T-helper 1 cell treated with Interleukin-12 subunit alpha and Interleukin-12 subunit beta and Interleukin-4 antibody, amounts not matched to agents 30 ng/mL and 1 ng/mL, for 36 hours (primary cell): Measurements from ENCODE around the gene AFDN. TPM values are rescaled to one million over a fixed set of nuclear protein-coding genes. Genes with fewer than 3 reads are reported as not detected.

ENCODE experiments used
- intact Hi-C: fragments of 100-400 bp; cut with micrococcal nuclease; formaldehyde crosslinking; loops from one replicate; pipeline ENCODE4 v1.15.1; 2024
- total RNA-seq: library from RNA; stranded (reverse); gene quantifications from 2 replicates; pipeline ENCODE4 v1.2.3, GENCODE V29; 2022

AFDN gene
- total RNA-seq, 1 donor from 2014 or later = 77.7 TPM

DNA sequence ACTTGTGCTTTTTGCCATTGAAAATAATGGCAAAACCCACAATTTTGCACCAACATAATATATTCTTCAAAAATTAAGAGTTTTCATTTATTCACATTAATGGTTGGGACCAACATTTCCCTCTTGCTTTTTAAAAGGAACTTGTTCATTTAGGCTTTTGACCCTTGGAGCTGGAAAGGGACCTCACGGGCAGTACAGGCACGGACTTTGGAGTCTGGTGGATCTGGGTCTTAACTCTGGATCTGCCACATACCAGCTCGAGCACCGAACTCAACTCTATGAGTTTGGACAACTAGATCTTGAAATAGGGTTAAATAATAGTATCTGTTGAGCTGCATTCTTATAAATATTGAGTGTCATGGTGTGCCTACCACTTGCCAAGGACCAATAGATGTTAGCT lies 37.2 kb downstream of the AFDN start:
- intact Hi-C loops = no loop called here

DNA sequence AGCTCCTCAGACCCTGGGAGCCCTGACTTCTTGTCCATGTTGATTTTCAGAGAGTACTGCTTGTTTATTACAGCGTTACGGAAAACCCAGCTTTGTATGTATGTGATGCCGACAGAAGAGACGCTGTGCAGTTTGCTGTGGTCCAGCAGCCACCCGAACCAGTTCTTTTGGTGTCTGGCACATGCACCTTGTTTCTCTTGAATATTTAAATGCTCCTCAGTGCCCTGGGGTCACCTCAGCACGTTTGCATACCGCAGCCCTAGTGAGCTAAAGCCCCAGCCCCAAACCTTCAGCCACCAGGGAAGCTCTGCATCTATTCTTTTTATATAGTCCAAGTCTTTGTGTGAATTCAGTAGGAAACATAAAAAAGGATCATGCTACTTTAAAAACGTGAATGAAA lies 39.9 kb downstream of the AFDN start:
- intact Hi-C loops = no loop called here

DNA sequence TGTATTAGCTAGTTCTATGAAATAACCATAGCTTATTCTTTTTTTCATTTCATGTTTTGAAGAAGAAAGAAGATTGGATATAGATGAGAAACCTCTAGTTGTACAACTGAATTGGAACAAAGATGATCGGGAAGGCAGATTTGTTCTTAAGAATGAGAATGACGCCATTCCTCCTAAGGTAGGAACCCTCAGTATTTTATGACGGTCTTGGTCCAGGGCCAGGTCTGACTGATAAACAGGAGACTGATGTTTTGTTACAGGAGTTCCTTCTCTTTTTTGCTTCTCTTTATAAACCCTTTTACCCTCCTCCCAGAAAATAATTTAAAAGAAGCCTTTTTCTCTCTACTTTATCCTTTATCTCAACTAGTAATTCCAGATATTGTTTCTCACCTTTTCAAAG lies 43.6 kb downstream of the AFDN start:
- intact Hi-C loops = no loop called here

DNA sequence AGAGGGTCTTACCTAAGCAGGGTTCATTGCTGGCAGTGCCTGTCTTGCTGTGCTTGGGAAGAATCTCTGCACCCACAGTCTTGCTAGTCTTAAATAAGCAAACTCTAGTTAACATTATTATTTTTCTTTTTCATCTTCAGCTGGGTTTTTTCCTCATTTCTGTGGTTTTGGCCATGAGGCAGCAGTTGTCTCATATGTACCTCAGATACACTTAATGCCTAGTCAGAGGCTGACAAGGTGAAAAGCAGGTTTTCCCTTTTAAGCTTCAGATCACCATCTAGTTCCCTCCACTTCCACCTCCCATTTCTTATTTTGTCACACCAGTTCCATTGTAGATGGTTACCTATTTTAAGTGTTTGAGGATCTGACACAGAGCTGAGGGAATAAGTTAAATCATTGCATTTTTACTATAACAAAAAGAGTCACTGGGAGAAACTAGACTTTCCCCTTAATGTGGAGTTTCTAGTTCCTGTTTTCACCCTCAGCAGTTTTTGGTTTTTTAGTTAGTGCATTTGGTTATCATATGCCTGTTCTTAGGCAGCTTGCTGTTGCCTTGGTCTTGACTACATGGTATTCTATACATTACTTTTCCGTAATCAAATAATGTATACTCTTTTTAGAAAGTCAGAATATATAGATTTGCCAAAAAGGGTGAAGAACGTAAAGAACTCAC lies 46.0 kb downstream of the AFDN start:
- intact Hi-C loops = no loop called here

DNA sequence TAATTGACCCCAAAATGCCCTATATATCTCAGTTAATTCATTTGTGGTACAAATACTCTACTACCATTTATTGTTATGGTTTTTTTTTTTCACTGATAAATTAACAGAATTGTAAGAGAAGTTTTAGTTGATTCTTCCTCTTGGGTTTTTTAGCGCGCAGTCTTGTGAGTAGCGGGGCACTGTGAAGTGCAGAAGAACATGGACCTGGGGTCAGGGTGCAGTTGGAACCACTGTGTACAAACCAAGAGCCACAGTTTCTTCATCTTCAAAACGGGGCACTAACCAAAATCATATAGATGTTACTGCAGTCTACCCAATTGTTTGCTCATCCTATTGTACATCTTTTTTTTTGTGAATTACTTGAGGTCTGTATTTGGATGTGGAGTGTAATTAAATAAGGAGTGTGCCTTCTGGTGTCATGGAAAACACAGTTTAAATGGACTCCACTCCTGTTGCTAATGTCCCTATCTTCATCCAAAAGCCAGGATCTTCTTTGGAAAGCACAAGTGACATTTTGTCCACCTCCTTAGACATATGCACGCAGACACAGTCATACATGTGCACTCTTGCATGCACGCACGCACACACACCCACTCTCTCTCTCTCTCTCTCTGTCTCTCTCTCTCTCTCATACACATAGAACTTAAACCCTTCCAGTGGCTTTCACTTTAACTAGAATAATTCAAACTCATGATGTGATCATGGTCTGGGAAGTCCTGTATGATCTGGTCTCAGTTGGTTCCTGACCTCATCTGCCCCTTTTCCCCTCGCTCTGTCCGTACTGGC lies 51.5 kb downstream of the AFDN start:
- intact Hi-C loops = no loop called here

DNA sequence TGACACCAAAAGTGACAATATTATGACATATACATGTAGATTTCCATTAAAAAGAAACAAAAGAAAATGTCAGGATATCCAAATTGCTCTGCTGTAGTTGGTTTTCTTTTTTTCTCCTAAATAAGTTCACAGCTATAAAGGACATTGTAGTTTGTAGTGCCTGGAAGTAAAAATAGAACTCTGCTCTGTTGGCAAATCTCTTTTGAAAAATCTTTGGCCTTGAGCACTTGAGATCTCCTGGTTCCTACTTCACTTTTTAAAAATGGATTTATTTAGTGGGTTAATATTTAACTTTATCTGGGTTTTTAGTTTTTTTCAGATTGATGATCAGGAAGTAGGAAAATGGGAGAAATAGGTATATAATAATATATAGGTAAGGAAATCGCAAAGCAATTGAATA lies 52.9 kb downstream of the AFDN start:
- intact Hi-C loops = no loop called here

DNA sequence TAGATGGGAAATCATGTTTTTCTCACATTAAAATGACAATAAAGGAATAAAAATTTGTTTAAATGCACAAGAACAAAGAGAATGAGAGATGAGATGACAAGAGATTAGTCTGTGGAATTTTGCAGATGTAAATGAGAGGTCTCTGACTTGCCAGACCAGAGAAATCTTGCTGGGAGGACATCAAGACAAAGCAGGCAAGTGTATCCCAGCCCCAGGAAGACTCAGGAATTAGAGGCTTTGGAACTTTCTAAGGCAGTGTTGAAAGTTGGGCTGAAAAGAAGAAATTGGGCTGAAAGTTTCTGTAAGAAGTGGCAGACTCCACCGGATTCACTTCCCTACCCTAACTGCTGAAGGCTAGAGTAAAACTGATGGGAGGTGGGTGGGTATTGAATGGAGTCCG lies 54.6 kb downstream of the AFDN start:
- intact Hi-C loops = no loop called here

DNA sequence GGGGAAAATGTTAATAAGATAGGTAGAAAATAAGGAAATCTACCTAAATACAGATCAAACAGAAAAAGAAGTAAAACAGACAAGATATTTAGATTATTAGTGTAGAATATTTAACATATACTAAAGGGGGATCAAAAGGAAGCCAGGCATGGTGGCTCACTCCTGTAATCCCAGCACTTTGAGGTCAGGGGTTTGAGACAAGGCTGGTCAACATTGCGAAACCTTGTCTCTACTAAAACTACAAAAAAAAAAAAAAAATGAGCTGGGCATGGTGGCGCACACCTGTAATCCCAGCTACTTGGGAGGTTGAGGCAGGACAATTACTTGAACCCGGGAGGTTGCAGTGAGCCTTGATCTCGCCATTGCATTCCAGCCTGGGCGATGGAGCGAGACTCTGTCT lies 55.5 kb downstream of the AFDN start:
- intact Hi-C loops = no loop called here

DNA sequence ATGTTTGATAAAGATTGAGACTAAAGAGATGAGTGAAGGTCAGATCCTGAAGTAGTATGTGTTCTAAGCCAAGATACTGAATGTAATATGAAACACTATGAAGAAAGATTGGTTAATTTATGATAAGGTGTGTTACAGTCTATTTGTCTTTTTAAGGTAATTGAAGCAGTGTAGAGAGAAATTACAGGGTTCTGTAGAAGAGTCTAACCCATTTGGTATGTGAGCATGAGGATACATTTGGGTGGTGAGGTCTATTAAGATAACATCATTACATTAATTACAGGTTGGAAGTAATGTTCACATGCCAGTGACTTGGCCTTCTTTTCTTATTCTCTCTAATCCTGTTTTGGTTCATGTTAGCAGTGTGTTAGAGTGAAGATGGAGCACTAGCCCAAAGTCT lies 61.4 kb downstream of the AFDN start:
- intact Hi-C loops = no loop called here

DNA sequence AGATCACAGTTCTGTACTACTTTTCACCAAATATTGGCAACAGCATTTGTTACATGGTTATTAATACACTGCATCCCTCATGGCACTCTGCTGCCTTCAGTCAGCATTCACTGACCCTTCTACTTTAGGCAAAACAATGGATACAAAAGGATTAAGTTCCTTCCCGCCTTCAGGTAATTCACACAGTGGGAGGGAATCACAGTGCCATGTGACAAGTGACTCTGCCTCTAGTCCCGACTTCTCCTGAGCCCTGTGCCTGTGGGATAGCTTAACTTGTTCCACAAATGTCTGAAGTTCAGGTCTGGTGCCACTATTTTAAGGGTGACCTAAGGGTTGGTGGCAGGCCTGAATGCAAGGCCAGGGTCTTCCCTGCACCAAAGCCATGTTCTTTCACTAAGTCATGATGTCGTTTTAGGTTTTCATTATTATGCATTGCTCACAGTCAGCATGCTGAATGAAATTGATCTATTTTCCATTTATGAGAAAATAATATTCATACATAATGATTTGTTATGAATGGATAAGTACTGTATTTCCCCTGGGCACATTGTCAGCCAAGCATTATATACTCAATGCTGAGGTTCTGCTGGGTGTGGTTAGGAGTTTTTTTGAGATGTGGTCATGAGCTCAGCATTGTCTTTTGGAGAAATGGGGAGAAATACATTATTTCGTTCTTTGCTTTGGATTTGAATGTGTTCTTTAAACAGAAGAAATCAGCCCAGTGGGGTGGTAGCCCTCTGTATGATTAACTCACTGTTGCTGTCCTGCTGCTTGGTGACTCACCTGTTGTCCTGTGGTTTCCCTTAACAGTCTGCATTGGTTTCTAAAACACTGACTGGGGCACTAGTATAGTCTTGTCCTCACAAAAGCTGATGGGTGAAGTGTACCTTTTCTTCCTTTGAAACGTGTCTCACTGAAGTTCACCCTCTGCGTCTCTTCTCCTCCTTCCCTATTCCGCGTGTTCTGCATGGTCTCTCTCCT lies 66.4 kb downstream of the AFDN start:
- intact Hi-C loops = loop anchor here (10.0 kb wide), 1 partner anchor 678 kb away; no protein-coding TSS in a partner anchor

DNA sequence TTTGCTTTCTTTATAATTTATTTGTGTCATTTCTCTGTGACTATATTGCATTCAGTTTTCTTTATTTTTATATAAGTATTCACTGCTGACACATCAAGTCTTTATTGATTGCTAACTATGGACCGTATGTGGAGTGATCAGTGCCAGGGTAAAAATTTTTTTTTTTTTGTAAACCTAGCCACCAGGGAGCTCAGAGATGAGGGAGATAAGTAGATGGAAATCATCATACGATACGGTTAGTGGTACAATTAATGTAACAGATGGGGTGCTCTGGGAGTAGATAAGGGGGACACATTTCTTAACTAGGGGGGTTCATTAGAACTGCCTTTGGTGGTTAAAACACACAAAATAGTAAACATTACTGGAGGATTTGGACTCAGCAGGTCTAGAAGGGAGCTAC lies 68.3 kb downstream of the AFDN start:
- intact Hi-C loops = loop anchor here (5.0 to 10.0 kb wide), 2 partner anchors 188 to 680 kb away; no protein-coding TSS in a partner anchor

DNA sequence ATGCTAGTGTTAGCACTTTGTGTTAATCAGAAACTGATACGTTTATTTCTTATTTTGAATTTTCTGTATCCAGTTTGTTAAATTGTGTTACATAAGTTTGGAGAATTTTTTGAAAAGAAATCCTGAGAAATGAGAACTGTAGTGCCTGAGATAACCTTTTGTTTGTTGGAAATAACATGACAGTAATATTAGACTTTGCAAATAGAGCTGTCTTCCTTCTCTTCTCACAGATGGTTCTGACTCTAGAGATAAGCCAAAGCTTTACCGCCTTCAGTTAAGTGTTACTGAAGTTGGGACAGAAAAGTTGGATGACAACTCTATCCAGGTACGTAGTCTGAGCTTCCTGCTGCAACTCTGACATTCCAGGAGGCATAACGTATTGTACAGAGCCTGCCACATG lies 69.9 kb downstream of the AFDN start:
- intact Hi-C loops = loop anchor here (5.0 to 10.0 kb wide), 2 partner anchors 189 to 682 kb away; no protein-coding TSS in a partner anchor

DNA sequence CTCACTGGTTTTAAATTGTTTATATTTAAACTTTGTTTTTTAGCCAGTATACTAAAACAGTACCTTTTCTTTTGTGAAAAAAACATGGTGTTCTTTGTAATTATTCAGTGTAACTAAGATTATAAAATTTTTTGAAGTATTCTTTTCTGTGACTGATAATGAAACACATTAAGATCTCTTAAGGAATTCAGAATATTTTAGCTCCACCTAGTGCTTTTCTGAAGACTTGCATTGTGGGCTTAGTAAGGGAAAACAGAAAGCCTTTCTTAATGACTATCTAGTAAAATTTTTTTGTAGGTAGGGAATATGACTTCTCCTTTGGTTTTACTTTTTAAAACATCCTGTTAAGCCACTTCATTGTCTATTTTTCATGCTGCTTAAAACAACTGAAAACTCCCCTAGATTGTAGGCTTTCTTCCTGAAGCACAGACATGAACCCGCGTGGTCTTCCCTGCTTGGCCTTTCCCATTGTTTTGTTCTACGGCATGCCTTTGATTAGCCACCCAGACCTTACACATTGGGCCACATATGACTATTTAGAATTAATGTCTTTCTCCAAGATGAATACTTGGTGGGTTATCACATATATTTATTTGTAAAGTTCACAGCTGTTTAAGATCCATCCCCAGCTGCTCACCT lies 72.1 kb downstream of the AFDN start:
- intact Hi-C loops = loop anchor here (1.0 to 10.0 kb wide), 7 partner anchors 66 to 684 kb away; partner anchors contain the start of gene AFDN

DNA sequence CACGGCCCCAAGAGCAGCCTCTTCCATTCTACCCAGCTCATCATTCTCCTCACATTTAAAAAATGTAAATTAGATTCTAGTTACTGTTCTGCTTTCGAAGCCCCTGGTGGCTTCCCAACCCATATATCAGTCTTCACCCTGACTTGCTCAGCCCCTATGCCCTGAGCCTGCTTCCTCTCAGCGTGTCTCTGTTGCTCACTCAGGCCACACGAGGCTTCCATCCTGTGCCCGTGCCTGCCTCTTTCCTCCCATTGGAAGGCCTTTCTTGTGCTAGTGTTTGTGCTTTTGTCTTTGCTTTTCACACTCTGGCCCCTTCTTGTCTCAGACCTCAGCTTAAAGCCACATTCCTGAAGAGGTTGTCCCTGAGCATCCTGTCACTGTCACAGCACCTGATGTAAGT lies 78.1 kb downstream of the AFDN start:
- intact Hi-C loops = no loop called here

DNA sequence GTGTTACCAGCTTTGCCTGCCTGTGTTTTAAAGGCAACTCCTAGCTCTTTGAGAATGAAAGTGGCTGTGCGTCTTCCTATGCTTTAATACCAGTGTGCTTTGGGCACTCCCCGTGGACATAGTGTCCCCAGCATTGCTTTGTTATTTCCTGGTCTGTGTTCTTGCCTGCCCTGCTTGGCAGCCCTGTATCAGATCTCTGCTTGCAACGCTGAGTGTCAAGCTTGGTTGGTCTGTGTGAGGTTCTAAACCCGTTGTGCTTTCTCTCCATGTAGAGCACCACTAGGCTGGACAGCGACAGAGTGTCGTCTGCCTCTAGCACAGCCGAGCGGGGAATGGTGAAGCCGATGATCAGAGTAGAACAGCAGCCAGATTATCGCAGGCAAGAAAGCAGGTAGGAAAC lies 80.2 kb downstream of the AFDN start:
- intact Hi-C loops = no loop called here

DNA sequence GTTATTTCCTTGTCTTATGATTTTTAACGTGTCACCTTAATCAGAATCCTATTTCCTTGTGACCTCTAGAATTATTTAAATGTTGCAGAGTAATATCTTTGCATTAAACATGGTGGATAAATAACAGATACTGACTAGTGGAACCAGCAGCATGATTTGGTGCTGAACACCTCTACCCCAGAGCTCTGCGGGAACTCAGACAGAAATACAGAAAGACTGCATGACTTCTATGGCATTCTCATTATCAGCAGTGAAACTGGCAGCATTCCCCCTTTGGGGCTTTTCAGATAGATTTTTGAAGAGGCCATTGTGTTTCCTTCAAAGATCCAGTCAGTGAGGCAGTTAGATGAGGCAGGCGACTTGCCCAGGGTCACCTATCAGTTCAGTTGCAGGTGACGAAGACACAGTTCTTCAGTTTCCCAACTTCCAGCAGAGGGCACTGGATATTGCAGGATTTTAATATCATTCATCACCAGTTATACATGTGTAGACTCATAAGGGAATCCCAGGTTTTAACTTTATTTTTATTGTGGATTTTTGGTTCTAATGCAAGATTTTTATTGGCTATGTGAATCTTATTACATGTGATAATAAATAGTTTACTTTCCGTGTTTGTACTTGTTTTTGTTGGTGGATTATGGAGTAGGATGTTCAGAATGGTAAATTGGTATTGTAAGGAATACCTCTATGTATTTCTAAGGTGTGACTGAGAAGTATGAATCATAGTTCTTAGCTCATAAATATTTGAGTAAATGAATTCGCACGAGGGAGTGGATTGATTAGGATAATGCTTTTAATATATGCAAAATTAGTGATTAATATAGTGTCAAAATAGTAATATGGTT lies 81.3 kb downstream of the AFDN start:
- intact Hi-C loops = loop anchor here (2.0 kb wide), 1 partner anchor 977 kb away; no protein-coding TSS in a partner anchor

DNA sequence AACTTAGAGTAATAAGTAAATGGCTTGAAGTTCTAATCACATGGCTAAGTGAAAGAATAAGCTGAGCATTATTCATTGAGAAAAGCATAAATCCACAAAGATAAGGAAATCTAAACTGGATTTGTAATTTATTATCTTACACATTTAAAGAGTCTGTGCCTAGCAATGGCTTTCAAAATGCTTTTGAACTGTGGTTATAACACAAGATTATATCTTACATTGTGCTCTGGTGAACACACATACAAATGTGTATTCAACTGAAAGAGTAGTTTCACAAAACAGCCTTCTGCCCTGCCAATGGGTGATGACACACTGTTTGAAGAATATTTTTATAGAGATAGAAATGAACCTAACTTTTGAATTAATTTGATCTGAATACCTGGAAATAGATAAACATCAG lies 83.3 kb downstream of the AFDN start:
- intact Hi-C loops = no loop called here

DNA sequence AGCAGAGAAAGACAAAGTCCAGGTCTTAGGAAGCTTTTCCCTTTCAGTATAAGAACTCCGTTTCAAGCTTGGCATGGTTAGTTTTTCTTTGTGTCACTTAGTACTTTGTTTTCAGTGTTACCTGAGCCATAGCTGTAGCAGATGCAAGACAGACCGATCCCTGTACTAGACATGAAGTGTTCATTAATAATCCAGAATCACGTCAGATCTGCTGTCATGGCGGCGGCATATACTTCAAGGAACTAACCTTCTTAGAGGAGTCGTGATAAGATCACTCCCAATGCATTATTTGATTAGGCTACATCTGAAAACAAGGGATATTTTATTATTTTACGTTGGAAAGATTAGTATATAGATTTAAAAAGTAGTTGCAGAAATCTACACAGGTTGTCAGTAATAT lies 83.9 kb downstream of the AFDN start:
- intact Hi-C loops = no loop called here

DNA sequence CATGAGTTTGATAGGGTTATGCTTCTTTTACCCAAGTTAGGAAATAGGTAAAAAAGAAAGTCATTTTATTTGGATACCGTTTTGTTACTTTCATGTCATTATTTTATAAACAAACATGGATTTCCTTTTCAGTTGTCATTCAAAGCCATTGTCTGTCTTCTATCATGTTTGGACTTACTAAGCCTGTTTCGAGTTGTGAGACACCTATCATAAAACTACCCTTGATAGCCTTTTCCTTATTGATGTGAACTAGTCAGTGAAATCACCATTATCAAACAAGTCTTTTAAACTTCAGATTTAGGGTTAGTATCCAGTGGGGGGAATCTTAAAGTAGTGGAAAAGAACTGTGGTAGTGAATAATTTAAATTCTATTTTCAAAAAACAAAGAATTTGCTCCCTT lies 85.8 kb downstream of the AFDN start:
- intact Hi-C loops = no loop called here

DNA sequence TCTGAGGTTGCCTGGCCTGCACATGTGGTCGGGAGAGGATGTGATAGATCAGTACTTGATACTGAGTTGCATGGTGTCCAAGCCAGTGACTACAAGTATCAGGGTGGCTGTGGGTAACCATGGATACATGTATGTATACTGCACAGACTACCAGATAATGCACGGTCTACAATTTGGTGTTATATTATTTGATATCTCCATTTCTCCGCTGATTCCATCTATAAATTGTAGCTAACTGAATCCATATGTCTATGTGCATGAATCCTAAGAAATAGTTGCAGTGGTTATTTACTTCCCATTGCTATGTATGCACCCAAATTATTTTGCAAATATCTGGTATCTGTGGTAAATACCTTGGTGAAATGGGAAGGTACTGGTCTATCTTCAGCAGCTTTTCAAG lies 87.0 kb downstream of the AFDN start:
- intact Hi-C loops = no loop called here
